ENCODE results near the gene KRT23.

The KRT23 gene

GRCh38 chr17:40906613-40907012 is 30.8 kb downstream of the KRT23 start:
- DNase-seq = no peak

DNA sequence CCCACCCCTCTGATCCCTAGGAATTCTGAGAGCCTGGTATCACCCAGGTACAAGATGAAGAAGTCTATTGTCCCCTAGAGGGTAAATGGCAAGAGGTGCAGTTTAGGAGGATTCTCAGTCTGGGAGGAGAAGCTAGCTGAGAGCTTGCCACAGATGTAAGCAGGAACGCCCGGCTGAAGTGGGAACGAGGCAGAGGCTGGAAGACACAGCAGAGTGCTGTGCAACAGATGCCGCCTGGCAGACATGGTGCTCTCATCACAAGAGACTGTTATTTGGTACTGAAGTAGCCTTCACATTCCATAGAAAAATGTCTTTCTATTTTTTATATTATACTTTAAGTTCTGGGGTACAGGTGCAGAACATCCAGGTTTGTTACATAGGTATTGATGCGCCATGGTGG is 32.1 kb downstream of the KRT23 start:
- DNase-seq = no peak

DNA sequence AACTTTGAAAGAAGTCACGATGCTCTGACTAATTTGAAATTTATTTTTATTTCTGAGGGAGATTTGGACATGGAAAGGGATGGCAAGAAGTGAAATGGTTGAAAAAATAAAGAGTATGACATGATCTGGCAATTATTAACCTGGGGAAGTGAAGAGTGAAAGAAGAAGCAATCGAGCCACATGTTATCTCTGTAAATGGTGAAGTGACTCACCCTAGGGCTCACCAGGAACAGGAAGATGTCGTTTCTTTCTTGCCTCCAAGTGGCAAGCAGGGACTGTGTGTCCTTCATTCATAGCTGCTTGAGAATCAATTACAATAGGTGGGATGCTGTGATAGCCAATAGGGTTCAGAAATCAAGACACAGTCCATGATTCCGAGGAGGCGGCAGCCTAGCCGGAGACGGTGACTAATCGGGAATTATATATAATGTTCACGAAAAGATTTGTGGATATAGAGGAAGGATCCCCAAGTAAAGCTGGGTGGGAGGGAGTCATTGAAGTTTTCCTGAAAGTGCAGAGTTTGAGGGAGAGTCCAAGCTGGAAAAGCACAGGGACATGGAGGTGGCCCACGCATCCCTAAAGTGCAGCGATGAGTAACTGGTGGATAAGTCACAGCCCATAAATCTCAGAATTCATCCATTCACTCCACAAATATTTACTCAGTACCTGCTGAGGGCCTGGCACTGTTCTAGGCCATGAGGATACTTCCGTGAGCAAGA is 34.2 kb downstream of the KRT23 start:
- DNase-seq = no peak

DNA sequence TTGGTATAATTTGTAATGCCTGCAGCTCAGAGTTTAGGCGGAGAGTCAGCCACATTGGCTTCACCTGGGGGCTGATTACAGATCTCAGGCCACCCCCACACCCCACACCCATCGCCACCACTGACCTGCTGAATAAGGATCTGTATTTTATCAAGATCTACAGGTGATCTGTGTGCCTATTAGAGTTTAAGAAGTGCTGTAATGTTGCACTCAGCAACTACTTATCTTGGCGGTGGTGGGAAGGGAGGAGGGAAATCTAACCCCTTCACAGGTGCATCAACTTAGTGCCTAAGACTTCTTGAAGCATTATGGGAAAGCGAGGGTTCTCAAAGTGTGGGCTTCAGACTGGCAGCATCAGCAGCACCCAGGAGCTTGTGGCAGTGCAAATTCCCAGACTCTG is 34.9 kb downstream of the KRT23 start:
- DNase-seq = no peak

DNA sequence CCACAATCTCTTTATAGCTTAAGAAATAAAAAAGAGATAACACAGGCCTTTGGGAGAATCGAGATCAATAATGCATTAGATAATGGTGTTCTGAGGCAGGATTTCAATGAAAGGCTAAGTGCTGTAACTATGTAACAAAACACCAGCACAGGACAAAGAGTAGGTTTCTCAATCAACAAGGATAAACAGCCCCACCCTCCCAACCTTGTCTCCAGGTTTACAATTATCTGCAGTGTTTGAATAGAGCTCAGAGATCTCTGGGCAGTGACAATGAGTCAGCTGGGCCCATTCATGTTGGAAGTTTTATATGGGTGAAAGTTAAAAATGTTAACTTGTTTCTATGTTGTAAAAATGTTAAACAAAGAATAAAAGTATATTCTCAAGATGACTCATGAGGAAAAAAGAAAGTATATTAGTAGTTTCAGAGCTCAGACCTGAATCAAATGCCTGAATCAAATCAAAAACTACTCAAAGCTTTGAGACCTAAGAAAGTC is 35.4 kb downstream of the KRT23 start:
- DNase-seq = no peak

DNA sequence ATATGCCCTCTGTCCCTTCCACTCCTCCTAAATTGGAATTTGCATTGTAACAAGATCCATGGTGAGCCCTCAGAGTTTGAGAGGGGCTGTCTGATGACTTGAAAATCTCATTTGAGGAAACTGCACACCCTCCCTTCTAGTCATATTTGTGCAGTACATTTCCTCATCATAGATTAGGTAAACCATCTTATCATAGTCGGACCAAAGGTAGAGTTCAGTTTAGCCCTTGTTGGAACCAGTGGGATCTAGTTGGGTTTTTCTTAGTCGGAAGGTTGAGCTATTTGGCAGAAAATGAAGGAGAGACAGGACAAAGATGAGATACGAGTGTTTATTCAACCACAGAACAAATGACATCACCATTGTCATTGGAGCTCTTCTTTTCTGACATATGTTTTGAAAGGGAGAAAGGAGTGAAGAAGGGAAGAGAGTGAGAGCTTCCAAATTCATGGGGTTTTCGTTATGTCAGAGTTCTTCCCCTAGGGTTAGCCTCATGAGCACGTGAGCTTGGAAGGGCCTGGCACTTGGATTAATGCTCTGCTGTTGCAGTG is 36.6 kb downstream of the KRT23 start:
- no peak for DNase-seq

DNA sequence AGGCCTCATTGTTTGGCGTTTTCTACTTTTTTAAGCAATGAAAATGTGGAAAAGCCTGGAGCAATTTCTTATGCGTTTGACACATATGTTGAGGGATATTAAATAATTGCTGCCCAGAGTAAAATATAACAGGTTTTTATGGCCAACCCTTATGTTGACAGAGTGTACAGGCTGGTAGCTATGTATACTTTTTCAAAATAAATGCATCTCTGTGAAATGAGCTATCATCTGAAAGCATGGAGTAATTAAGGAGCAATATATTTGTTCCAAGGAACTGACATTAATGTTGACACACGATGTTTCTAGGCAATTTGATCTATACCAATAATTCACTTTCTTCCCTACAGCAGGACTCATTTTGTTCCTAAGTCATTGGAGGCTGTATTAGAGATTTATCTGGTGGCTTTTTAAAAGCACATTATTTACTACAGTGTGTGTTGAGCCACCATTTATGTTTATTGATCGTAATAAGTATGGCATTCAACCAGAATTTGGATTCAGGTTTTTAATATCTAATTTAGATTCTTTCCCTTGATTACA is 40.5 kb downstream of the KRT23 start:
- DNase-seq = no peak

- DNase-seq = no peak
Measured at GRCh38 chr17:40895106-40895730, 42.2 kb downstream of the KRT23 start.

GRCh38 chr17:40888196-40888720 is 49.2 kb downstream of the KRT23 start:
- no peak for DNase-seq

GRCh38 chr17:40886090-40886489 is 51.4 kb downstream of the KRT23 start:
- no peak for DNase-seq

- no peak for DNase-seq
Measured at GRCh38 chr17:40884708-40885512, 52.5 kb downstream of the KRT23 start, which contains the start of gene KRT20. TSS of gene KRT20 (minus strand) at chr17:40885242. CDS start at chr17:40885185, 57 bp downstream.

DNA sequence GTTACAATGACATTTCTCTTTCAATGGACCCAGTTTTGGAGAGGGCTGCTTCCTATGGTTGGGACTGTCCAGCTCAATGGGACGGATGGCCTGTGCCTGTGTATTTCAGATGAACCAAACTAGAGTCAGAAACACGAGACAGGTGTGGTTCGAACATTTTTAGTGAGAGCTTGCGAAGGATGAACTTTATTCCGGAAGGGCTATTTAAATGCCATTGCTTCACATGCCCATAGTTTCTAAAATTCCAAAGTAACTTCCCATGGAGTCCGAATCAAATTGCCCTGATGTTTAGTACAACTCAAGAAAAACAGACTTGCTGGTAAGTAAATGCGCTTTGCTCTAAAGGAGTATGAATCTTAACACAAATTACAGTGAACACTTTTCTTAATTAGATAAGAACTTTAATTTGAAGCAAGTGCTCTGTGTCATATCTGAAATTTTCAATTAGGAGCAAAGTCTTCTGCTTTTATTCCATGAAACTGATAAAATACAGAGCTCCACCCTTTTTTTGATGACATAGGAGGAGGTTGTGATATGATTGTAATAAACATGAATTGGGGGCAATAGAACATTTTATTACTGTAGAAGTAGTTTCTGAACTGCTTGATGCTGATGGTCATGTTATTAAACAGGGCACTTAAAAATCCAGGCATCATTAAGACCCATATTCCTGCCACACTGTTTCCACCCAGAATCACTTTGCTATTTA is 53.7 kb downstream of the KRT23 start:
- no peak for DNase-seq

DNA sequence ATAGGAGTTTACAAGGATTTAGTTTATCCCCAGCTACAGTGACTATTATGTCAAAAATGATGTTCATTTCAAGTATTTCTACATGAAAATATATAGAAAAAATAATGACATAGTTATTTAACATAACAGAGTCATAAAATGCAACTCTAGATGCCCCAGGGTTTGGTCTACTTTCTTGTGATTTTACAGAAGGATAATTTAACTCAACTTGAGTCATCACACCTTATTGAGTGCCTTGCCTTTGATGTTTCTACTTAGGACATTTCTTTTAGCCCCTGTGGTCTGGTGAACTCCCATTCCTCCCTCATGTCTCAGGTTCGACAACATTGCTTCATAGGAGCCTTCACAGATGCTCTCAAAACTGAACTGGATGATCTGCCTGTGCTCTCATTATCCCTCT is 54.4 kb downstream of the KRT23 start:
- no peak for DNase-seq

- no peak for DNase-seq
Measured at GRCh38 chr17:40879026-40879425, 58.4 kb downstream of the KRT23 start.

DNA sequence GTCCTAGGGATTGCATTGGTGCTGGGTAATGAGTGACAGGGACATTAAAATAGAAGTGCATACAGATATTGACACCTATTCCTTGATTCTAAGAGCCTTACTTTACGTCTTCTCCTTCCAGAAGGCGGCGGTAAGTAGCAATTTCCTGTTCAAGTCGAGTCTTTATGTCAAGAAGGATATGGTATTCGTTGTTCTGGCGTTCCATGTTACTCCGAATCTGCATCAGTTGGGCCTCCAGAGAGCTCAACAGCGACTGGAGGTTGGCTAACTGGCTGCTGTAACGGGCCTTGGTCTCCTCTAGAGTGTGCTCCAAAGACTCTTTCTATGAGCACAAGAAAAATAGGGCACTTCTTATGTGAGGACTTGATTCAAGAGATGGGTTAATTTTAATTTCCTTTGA is 59.4 kb downstream of the KRT23 start:
- no peak for DNase-seq

GRCh38 chr17:40873801-40874200 is 63.6 kb downstream of the KRT23 start:
- DNase-seq = no peak

GRCh38 chr17:40873255-40873654 is 64.2 kb downstream of the KRT23 start:
- no peak for DNase-seq

Measured in midbrain (tissue), 1 donor.